GM12878 (cell line): ENCODE data around the gene CFAP58. TPM values are rescaled to one million over a fixed set of nuclear protein-coding genes. Genes with fewer than 3 reads are reported as not detected.

ENCODE experiments used
- ATAC-seq: fragments of 200-7000 bp; cut with Tn5 transposase; 3 replicates; pipeline ENCODE4 v1.9.1; 2020; ENCODE audit warnings: mild to moderate bottlenecking, moderate library complexity
- BruUV-seq: library from RNA; stranded (reverse); fragments of 400-500 nt; replicated peaks from 2 replicates; lab custom pipeline; 2021; lab: Mats Ljungman, UMichigan
- CTCF ChIA-PET: fragments of 300-600 bp; sonication (Branson Sonifier 250); formaldehyde crosslinking; extraction: SDS; loops from one replicate; lab custom pipeline; 2021; ENCODE audit warnings: inconsistent platforms; lab: Yijun Ruan, JAX
- POLR2A ChIA-PET: fragments of 350-600 bp; formaldehyde crosslinking; extraction: SDS; loops from one replicate; lab custom pipeline; 2021; ENCODE audit warnings: inconsistent platforms; lab: Charles Lee
- RAD21 ChIA-PET: fragments of 300-600 bp; sonication (Branson Sonifier 250); formaldehyde crosslinking; loops from one replicate; lab custom pipeline; 2023; ENCODE audit warnings: antibody characterized with exemption; ENCODE audit not compliant: unreplicated experiment; lab: Charles Lee
- SMC1A ChIA-PET: fragments of 300-600 bp; sonication (Branson Sonifier 250); formaldehyde crosslinking; loops from one replicate; lab custom pipeline; 2023; ENCODE audit not compliant: unreplicated experiment, uncharacterized antibody; lab: Charles Lee
- DNase-seq: peaks from one replicate; pipeline ENCODE4 v3.0.0-alpha.2; 2011; ENCODE audit warnings: low read depth, low spot score
- FAIRE-seq: peaks from 3 replicates; lab custom pipeline; 2011; peaks lifted over from hg19 to GRCh38; lab: Jason Lieb, UNC
- H2AFZ ChIP-seq: 2 replicates; pipeline ENCODE4 v1.6.0; 2011; ENCODE audit warnings: low read depth, low read length, control low read depth; ENCODE audit not compliant: control insufficient read depth
- H3K27ac ChIP-seq: 2 replicates; pipeline ENCODE4 v1.5.1; 2011; ENCODE audit warnings: control low read depth; ENCODE audit not compliant: control insufficient read depth, insufficient read depth
- H3K27me3 ChIP-seq, 2 experiments: replicated peaks in 1 of 2; 2 replicates each; pipeline versions ENCODE4 v1.6.0 to v1.6.1; 2011; ENCODE audit warnings: low read length in 1 of 2; ENCODE audit not compliant: control insufficient read depth in 2 of 2, insufficient read depth in 2 of 2
- H3K36me3 ChIP-seq, 2 experiments: 2 replicates each; pipeline ENCODE4 v1.5.1; 2011; ENCODE audit warnings: low read length in 1 of 2; ENCODE audit not compliant: control insufficient read depth in 2 of 2, insufficient read depth in 2 of 2
- H3K4me1 ChIP-seq: 2 replicates; pipeline ENCODE4 v1.6.1; 2011; ENCODE audit warnings: mild to moderate bottlenecking, low read length, moderate library complexity, mixed read lengths; ENCODE audit not compliant: control insufficient read depth, insufficient read depth
- H3K4me2 ChIP-seq: 2 replicates; pipeline ENCODE4 v1.6.0; 2011; ENCODE audit warnings: control low read depth; ENCODE audit not compliant: control insufficient read depth, insufficient read depth
- H3K4me3 ChIP-seq: fragments of 200-600 bp; sonication (generic); 2 replicates; pipeline ENCODE4 v1.5.1; 2016
- H3K79me2 ChIP-seq: 2 replicates; pipeline ENCODE4 v1.6.0; 2011; ENCODE audit warnings: low read length; ENCODE audit not compliant: control insufficient read depth, insufficient read depth
- H3K9ac ChIP-seq: 2 replicates; pipeline ENCODE4 v1.8.0; 2011; ENCODE audit warnings: low read length, control low read depth, mixed read lengths; ENCODE audit not compliant: control insufficient read depth, insufficient read depth
- H3K9me3 ChIP-seq: replicated peaks from 3 replicates; pipeline ENCODE4 v1.5.1; 2011; ENCODE audit warnings: mild to moderate bottlenecking, low read length; ENCODE audit not compliant: control insufficient read depth, insufficient read depth
- H4K20me1 ChIP-seq: 2 replicates; pipeline ENCODE4 v1.6.0; 2011; ENCODE audit not compliant: control insufficient read depth, insufficient read depth
- KAT2A ChIP-seq: conservative IDR thresholded peaks from 2 replicates; pipeline ENCODE4 v1.6.1; 2011; ENCODE audit warnings: low read depth, low read length; ENCODE audit not compliant: control insufficient read depth
- MYC ChIP-seq: IDR thresholded peaks from 2 replicates; pipeline ENCODE4 v1.6.1; 2011; ENCODE audit warnings: mild to moderate bottlenecking, low read length, moderate library complexity, inconsistent platforms; ENCODE audit not compliant: insufficient read depth, insufficient replicate concordance, insufficient read length, severe bottlenecking
- NFIC ChIP-seq: IDR thresholded peaks from 2 replicates; pipeline ENCODE4 v1.6.1; 2012; ENCODE audit warnings: low read depth, mild to moderate bottlenecking, inconsistent platforms, low read length, moderate library complexity
- NR2C2 ChIP-seq: IDR thresholded peaks from 2 replicates; pipeline ENCODE4 v1.6.1; 2011; ENCODE audit warnings: borderline replicate concordance, low read depth; ENCODE audit not compliant: control insufficient read depth, insufficient read length
- POLR2A ChIP-seq: IDR thresholded peaks from 2 replicates; pipeline ENCODE4 v1.6.1; 2011; ENCODE audit warnings: low read depth, mild to moderate bottlenecking, low read length
- SREBF1 ChIP-seq: IDR thresholded peaks from 2 replicates; pipeline ENCODE4 v1.6.1; 2012; ENCODE audit warnings: mild to moderate bottlenecking, low read length
- TBL1XR1 ChIP-seq: IDR thresholded peaks from 2 replicates; pipeline ENCODE4 v1.6.1; 2012; ENCODE audit warnings: low read depth, low read length, improper control_type of control experiment
- ZZZ3 ChIP-seq: IDR thresholded peaks from 2 replicates; pipeline ENCODE4 v1.6.1; 2011; ENCODE audit warnings: low read depth; ENCODE audit not compliant: control insufficient read depth, insufficient read length
- WGBS: methylation state at CpG from one replicate; pipeline ENCODE4 v1.1.6; 2016; ENCODE audit warnings: low lambda C conversion rate; ENCODE audit not compliant: insufficient replicate concordance, insufficient coverage; ENCODE audit errors: missing lambda C conversion rate; 5-methylcytosine and 5-hydroxymethylcytosine counted together
- in situ Hi-C: fragments of 300-500 bp; cut with MboI; formaldehyde crosslinking; loops from 9 replicates; pipeline ENCODE4 v1.14.3; 2018; ENCODE audit warnings: mixed read lengths
- intact Hi-C: fragments of 100-400 bp; cut with micrococcal nuclease; formaldehyde crosslinking; loops from one replicate; pipeline ENCODE4 v1.14.2; 2022; ENCODE audit not compliant: unreplicated experiment
- polyA plus RNA-seq, 11 experiments: library from polyadenylated mRNA; depleted of rRNA in 4 of 11; unstranded in 6 of 11; stranded (reverse) in 5 of 11; fragments of >200 nt; fragmentation: Nextera tagmentation in 4 of 11; fragmentation: Illumina TruSeq in 1 of 11; extraction: Ambion mirVana in 4 of 11; extraction: Trizol in 1 of 11; gene quantifications; 1 replicate in 1 of 11; 2 replicates in 10 of 11; pipeline versions ENCODE4 v1.2.1 to v1.2.3, GENCODE V29; 2011 to 2016; ENCODE audit warnings: inconsistent platforms in 2 of 11, missing spikeins in 2 of 11, low read depth in 1 of 11
- total RNA-seq, 4 experiments: library from RNA; depleted of rRNA in 3 of 4; stranded (reverse); fragments of >200 nt in 3 of 4; fragmentation: Illumina TruSeq in 1 of 4; extraction: Trizol in 1 of 4; gene quantifications; 2 replicates each; pipeline versions ENCODE4 v1.2.1 to v1.2.3, GENCODE V29; 2013 to 2021
- TF ChIP-seq, protein P1 (sequence below): fragments of 150-350 bp; IDR thresholded peaks from 2 replicates; pipeline ENCODE4 v1.6.1; 2016; ENCODE audit warnings: low read depth, low read length

The CFAP58 gene
- total and polyA plus RNA-seq, 10 of the 15 experiments (the other 5 are each of a cell fraction or from before 2014, with no cell fraction given) = 0.03 to 0.35 (median 0.21) TPM

DNA sequence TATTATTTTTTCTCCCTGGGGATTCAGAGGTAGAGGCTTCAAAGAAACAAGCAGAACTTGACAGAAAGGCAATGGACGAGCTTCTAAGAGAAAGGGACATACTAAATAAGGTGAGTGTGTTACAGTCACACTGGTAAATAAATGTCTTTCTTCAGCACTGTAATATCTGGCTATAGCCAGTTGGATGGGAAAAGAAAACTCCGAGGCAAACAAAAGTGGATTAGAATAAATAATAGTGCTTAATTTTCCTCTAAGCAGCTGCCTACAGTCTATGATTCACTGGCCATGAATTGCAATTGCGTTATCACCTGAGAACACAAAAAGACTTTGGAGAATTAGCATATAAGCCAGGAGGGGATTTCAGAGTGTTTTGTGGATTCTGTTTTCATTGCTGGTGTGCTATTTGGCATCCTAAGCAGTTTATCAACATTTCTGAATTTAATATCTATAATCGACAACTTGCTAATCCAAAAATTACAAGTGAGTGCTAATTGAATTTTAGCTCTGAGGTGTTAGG is 23.2 kb downstream of the CFAP58 start:
- intact Hi-C loops = no loop called here
- CTCF ChIA-PET = no interaction called here
- BruUV-seq = no TSS peak

GRCh38 chr10:104380336-104380735 is 26.7 kb downstream of the CFAP58 start:
- DNase-seq (no peak), ATAC-seq (no peak), FAIRE-seq (no peak)
- H3K79me2 ChIP-seq = no peaks in the 10 kb centered on the region
- POLR2A ChIA-PET = no interaction called here
- H4K20me1 ChIP-seq = no peaks in the 10 kb centered on the region; the same call in 1 of the 2 replicates
- 24% methylated on average over 4 of the region's 4 CpGs for WGBS
- BruUV-seq = no TSS peak
- no peak overlapping the region for H3K27ac ChIP-seq
- in situ Hi-C loops = no loop called here
- no peak overlapping the region for H3K9ac ChIP-seq
- RAD21 ChIA-PET = no interaction called here
- no peak overlapping the region for H3K4me2 ChIP-seq
- H3K27me3 ChIP-seq = no peaks in the 10 kb centered on the region; a peak in 1 of 4 replicates
- no peaks in the 10 kb centered on the region for H3K36me3 ChIP-seq
- CTCF ChIA-PET = interaction anchor here (1.0 kb wide), 1 partner anchor 88 kb away, joined by 3 read pairs; no protein-coding TSS in a partner anchor
- no peak overlapping the region for H3K4me3 ChIP-seq
- H3K4me1 ChIP-seq = no peaks in the 10 kb centered on the region
- H3K9me3 ChIP-seq = no peaks in the 10 kb centered on the region
- no peak for TF ChIP-seq NFIC
- no peak for TF ChIP-seq NR2C2
- no peak for TF ChIP-seq SREBF1
- TF ChIP-seq ZZZ3 = no peak
- no peak for TF ChIP-seq MYC
- TF ChIP-seq POLR2A = no peak
- TF ChIP-seq, protein P1, sequence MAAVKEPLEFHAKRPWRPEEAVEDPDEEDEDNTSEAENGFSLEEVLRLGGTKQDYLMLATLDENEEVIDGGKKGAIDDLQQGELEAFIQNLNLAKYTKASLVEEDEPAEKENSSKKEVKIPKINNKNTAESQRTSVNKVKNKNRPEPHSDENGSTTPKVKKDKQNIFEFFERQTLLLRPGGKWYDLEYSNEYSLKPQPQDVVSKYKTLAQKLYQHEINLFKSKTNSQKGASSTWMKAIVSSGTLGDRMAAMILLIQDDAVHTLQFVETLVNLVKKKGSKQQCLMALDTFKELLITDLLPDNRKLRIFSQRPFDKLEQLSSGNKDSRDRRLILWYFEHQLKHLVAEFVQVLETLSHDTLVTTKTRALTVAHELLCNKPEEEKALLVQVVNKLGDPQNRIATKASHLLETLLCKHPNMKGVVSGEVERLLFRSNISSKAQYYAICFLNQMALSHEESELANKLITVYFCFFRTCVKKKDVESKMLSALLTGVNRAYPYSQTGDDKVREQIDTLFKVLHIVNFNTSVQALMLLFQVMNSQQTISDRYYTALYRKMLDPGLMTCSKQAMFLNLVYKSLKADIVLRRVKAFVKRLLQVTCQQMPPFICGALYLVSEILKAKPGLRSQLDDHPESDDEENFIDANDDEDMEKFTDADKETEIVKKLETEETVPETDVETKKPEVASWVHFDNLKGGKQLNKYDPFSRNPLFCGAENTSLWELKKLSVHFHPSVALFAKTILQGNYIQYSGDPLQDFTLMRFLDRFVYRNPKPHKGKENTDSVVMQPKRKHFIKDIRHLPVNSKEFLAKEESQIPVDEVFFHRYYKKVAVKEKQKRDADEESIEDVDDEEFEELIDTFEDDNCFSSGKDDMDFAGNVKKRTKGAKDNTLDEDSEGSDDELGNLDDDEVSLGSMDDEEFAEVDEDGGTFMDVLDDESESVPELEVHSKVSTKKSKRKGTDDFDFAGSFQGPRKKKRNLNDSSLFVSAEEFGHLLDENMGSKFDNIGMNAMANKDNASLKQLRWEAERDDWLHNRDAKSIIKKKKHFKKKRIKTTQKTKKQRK = no peak
- TF ChIP-seq TBL1XR1 = no peak
- TF ChIP-seq, all 136 proteins: peak for 0
- SMC1A ChIA-PET = interaction anchor here (1.8 kb wide), 1 partner anchor 24 kb away, joined by 4 read pairs; no protein-coding TSS in a partner anchor
- intact Hi-C loops = no loop called here
- H2AFZ ChIP-seq = no peak overlapping the region

More for the DNA sequence above, 23.2 kb downstream of the CFAP58 start:
- Histone ChIP-seq H3K4me3 (no peak overlapping the region), H4K20me1 (no peaks in the 10 kb centered on the region), H3K27ac (no peak overlapping the region), H3K27me3 (no peaks in the 10 kb centered on the region; a peak in 1 of 4 replicates), H3K79me2 (no peaks in the 10 kb centered on the region), H3K4me1 (no peaks in the 10 kb centered on the region), H3K4me2 (no peak overlapping the region), H3K36me3 (no peaks in the 10 kb centered on the region), H3K9ac (no peak overlapping the region), H2AFZ (no peak overlapping the region), H3K9me3 (no peaks in the 10 kb centered on the region)
- RAD21 ChIA-PET = no interaction called here
- in situ Hi-C loops = no loop called here
- FAIRE-seq = no peak
- POLR2A ChIA-PET = no interaction called here
- no peak for DNase-seq
- WGBS = 56% methylated on average over 4 of the region's 4 CpGs
- no peak for ATAC-seq
- SMC1A ChIA-PET = no interaction called here
- no peak for TF ChIP-seq KAT2A
